IPS-18c (cell line): ENCODE measurements around the gene MAP3K8.

Source experiments
- H3K4me3 ChIP-seq: 2 replicates; pipeline ENCODE4 v1.7.0; 2013; ENCODE audit warnings: low read depth, mild to moderate bottlenecking, low read length, moderate library complexity; ENCODE audit not compliant: insufficient read depth
- H3K9me3 ChIP-seq: one replicate; pipeline ENCODE4 v1.6.1; 2013; ENCODE audit warnings: mild to moderate bottlenecking, low read length, moderate library complexity; ENCODE audit not compliant: control insufficient read depth, insufficient read depth

MAP3K8 gene

DNA sequence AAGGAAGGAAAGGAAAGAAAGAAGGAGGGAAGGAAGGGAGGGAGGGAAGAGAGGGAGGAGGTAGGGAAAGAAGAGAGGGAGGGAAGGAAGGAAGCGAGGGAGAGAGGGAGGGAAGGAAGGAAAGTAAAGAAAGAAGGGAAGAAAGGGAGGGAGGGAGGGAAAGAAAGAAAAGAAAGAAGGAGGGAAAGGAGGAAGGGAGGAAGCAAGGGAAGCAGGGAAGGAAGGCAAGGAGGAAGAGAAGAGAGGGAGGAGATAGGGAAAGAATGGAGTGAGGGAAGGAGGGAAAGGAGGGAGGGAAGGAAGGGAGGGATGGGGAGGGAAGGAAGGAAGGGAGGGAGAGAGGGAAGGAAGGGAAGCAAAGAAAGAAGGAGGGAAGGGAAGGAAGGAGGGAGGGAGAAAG lies 65.8 kb downstream of the MAP3K8 start:
- H3K4me3 ChIP-seq = no peak overlapping the region
- no peaks in the 10 kb centered on the region for H3K9me3 ChIP-seq

DNA sequence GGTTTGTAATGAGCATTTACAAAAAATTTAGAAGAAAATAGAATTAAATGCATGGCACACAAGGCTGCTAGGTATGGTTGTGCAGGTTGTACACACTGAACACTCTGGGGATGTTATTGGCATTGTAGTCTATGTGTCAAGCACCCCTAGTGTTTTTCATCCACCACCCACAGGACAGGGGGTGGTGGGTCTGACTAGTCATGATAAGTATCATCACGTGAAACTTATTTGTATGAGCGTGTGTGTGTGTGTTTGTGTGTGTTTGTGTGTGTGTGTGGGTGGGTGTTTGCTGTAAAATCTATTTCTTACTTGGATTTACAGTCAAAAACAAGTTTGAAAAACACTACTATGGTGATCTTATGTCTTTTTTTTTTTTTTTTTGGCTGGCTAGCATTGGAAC lies 66.5 kb downstream of the MAP3K8 start:
- no peaks in the 10 kb centered on the region for H3K9me3 ChIP-seq
- no peak overlapping the region for H3K4me3 ChIP-seq

DNA sequence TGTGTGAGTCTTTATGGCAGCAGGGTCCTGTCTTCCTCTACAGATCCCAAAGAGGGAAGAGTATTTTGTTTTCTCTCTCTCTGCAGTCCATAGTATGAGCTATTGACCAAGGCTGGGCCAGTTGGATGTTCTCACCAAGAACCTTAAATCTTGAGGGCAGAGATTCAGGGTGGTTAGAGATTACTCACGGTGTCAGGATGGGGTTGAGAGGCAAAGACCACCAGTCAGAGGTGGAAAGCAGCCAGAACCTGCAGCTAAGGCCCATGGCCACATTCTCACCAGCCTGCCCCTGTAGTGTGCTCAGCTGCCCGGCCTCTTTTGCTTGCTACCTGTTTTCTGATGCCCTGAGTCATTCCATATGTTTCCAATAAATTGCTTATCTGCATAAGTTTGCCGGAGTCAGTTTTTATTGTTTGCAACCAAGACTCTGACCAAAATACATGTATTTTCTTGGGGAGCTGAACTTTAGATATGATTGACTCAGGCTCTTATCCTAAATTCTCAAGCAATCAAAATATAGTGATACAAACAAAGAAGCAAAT lies 67.0 kb downstream of the MAP3K8 start:
- no peak overlapping the region for H3K4me3 ChIP-seq
- no peaks in the 10 kb centered on the region for H3K9me3 ChIP-seq

DNA sequence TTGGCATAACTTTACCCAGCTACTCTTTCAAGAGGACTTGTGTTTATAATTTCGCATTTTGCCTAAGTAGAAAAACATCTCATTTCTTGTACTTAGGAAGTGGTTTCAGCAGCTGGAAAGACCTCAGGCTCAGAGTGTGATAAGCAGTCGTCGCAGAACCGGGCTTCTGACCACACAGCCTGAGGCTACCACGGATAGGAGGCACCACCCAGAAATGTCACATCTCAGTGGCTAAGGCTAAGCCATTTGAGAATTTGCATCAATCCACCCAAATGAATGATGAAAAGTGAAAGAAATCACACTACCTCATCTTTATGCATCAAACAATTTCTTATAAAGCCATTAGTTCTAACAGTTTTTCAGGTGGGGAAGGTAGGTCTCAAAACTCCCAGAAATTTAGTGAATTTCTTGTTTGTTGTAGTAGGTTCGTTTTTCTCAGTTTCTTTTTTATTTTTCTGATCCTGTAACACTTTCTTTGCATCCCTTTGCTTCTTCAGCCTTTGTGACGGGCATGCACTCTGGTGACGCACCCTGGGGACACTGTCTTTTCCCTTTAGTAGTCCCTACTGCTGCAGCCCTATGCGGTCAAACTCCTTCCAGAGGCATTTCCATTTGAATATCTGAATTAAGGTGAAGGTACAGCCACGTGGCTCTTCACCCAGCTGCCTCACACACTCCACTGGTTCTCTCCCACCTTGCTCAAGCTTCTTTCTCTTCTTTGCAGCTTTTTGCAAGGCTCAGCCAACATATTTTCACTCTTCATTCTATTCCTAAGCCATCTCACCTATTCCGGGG lies 68.5 kb downstream of the MAP3K8 start:
- no peak overlapping the region for H3K4me3 ChIP-seq

DNA sequence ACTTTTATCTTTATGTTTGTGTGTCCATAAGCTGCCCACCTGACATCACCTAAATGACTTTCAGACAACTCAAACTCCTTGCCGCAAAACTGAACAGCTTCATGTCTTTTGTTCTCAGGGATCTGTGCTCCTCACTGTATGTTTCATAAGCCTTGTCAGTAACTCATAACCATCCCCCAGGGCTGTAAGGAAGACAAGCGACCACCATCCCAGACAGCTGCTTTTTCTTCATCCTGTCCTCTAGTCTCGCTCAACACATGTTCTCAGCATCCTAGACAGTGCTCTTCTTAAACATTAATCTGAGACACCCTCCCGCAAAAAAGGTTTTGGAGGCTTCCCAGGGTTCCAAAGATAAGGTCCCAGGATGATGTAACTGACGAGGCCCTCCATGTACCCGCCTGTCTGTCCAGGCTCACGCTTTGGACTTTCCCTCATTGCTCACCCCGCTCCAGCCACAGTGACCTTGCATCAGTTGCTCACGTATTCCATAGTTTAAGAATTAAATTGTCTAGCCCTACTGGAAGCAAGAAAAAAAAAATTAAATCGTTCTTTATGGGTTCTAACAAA lies 69.8 kb downstream of the MAP3K8 start:
- no peaks in the 10 kb centered on the region for H3K9me3 ChIP-seq
- H3K4me3 ChIP-seq = no peak overlapping the region

More for the DNA sequence above, 68.5 kb downstream of the MAP3K8 start:
- no peaks in the 10 kb centered on the region for H3K9me3 ChIP-seq

DNA sequence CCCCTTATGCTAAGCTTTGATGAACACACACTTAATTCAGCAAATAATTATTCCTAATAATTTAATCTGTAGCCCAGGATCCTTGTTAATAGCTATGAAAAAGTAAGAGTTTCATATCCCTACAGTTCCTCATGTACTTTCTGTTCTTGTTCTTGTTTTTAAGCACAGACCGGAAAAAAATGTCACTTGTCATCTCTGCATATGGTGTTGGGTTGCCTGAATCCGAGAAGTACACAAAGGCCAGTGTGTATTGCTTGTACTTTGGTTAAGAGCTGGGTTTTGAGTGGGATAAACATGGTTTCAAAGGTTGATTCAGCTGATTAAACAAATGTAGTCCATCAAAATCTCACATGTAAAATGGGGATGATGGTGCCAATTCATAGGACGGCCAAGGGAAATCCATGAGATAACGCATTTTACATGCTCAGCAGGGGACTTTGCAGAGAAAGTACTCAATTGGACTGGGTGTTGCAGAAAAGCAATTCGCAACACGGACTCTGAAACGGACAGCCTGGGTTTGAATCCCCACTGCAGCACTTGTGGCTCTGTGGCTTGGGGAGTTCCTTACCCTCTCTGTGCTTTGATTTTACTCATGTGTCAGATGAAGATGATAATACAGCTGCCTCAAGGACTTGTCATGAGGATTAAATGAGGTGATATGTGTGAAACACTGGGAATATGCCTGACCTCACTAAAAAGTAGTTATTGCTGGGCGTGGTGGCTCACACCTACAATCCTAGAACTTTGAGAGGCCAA lies 71.7 kb downstream of the MAP3K8 start:
- no peaks in the 10 kb centered on the region for H3K9me3 ChIP-seq

DNA sequence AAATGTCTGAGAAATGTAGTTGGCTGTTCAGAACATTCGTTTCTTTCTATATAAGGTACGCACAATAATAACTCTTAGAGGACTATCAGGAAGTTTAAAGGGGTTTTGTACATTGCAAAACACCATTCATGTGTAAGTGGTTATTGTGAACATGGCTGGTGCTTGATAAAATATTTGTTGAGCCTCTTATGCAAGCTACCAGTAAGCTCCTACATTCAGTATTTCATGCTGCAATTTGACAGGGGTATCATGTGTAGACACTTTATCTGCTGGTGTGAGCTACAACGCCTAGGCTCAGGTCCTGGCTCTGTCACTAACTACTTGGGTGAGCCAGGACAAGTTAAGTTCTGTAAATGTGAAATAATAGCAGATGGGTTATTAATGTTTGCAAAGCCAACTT lies 75.5 kb downstream of the MAP3K8 start:
- no peak overlapping the region for H3K4me3 ChIP-seq
- H3K9me3 ChIP-seq = no peaks in the 10 kb centered on the region

More for the DNA sequence above, 71.7 kb downstream of the MAP3K8 start:
- H3K4me3 ChIP-seq = no peak overlapping the region

DNA sequence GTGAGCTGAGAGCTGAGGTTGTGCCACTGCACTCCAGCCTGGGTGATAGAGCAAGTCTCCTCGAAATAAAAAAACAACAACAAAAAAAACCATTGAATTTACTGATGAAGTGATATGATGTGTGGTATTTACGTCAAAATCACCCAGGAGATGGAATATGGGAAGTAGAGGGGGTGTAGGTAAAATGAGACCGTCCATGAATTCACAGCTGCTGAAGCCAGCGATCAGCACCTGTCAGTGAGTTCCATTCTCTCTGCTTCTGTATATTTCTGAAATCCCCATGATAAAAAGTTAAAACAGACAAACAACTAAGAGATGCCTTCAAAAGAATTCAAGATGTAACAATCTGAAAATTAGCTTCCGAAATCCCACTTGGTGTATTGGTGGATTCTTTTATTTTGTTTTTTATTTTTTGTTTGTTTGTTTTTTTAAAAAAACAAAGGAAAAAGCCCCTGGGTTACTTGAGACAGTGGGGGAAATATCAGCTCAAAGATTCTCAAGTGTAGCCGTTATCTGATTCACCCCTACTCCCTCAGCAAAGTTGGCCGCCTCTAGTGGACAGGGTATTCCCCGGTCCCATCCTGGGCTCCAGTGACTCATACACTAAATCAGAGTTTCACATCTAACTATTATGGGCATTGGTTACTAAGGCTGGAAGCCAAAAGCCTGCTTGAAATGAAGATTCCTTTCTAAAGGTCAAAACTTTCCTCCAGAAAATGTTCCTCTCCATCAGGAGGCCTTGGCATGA lies 76.4 kb downstream of the MAP3K8 start:
- Histone ChIP-seq H3K4me3 (no peak overlapping the region), H3K9me3 (no peaks in the 10 kb centered on the region)

DNA sequence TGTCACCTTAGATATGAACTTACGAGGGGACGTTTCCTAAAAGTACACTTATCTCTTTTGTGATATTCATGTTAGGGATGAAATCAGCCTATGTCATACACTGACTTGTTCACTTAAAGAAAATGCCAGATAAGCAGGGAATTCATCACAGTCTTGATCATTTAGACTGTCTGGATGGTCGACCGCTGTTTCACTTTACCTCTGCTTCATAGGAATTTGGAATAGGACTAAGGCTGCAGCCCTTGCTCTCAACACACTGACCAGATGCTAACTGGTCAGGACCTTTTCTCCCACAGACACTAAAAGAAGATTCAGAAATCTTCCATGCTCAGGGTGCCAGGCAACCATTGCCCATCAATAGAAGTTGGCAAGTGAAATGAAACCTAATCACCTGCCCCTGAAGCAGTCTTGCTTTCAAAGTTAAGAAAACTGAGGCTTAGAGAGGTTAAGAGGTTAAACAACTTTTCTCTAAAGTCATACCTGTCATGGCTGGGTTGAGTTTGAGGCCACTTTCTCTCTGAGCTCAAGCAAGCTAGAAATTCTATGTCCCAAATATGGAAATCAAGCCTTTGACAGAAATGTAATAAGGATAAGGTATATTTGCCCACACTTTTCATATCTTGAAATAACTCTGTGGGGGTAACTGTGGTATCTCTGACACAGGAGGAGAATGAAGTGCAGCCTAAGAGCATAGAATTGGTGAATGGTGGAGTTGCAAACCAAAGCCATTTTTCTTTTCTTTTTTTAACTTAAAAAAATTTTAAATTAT lies 77.1 kb downstream of the MAP3K8 start:
- H3K4me3 ChIP-seq = no peak overlapping the region
- no peaks in the 10 kb centered on the region for H3K9me3 ChIP-seq
